ENCODE measurements around the gene SLC6A17. TPM values are rescaled to one million over a fixed set of nuclear protein-coding genes. Genes with fewer than 3 reads are reported as not detected.

Gene SLC6A17
- total RNA-seq, 1 donor from 2014 or later: 1.7 TPM

DNA sequence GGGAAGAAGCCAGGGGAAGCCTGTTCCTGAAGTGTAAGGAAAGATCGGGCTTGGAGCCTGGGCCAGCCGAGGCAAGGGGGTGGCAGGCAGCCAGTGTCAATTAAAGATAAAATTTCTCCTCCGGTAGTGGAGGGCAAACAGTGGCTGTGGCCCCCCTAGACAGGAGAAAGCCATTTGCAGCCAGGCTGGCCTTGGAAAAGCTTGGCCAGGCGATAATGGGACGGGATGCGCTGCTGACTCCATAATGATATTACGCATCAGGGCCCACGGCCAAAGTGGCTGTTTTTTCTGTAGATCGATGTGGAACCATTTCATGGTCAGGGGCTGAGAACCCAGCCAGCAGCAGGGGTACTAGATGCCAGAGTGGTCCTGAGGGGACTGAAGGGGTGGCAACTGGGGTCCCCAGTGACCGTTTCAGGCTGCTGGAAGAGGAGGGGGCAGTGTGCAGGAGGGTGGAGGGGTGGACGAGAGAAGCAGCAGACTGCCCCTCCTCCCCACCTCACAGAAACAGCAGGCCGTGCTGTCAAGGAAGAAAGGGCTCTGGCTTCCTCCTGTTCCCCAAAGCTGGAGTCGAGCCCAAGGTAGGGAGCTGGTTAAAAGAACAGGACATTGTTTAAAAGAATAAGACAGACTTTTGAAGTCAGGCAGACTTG, 85.0 kb downstream of the SLC6A17 start:
- no peak for DNase-seq (ENCODE audit: extremely low spot score in 2 of 2)

DNA sequence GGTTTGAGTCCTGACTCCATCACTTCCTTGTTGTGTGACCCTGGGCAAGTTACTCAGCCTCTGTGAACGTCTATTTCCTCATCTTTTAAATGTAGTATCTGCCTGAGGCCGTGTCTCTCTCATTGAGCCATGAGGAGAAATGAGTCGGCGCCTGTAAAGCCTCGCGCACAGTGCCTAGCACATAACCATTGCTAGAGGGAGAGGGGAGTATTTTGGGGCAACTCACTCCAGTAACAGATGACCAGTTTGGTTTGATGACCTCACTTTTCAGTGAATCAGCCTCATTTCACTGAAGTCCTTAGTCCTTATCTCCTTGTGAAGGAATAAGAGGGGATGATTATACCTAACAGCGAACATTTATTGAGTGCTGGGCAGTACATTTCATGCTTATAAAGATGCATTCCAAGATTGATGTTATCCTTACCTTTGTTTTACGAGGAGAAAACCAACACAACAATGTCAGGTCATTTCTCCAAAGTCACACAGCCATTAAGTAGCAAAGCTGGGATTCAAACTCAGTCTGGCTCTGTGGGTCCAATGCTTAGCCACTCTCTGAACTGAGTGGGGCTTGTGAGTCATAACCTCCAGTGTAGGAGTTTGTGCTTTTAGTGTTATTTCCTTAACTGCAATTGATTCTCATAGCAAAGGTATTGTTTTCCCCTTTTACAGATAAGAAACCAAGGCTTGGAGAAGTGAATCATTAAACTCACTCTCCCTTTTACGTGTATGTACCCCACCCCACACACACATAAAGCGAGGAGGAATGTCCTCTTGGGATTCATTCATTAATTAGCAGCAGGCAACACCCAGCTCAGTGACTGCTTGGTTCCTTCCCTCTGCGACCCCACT, 85.8 kb downstream of the SLC6A17 start:
- intact Hi-C loops (cut with DNase I): no loop called here
- H3K27ac ChIP-seq: peak overlapping the region; percentile 46
- H3K9me3 ChIP-seq: no peaks in the 10 kb centered on the region
- DNase-seq (ENCODE audit: extremely low spot score in 2 of 2): no peak
- peaks cover 13% of the 10 kb centered on the region for H3K4me1 ChIP-seq
- H3K36me3 ChIP-seq: peaks cover 0 to 12% of the 10 kb centered on the region in 2 donors
- H3K27me3 ChIP-seq: no peaks in the 10 kb centered on the region
- H3K4me3 ChIP-seq: no peak overlapping the region
- no peak for TF ChIP-seq POLR2A (IDR thresholded peaks at IDR 0.05)
- no peak for TF ChIP-seq POLR2AphosphoS5 (IDR thresholded peaks at IDR 0.05; ENCODE audit: insufficient read depth in 1 of 2, low read depth in 1 of 2)
- TF ChIP-seq, protein P1, sequence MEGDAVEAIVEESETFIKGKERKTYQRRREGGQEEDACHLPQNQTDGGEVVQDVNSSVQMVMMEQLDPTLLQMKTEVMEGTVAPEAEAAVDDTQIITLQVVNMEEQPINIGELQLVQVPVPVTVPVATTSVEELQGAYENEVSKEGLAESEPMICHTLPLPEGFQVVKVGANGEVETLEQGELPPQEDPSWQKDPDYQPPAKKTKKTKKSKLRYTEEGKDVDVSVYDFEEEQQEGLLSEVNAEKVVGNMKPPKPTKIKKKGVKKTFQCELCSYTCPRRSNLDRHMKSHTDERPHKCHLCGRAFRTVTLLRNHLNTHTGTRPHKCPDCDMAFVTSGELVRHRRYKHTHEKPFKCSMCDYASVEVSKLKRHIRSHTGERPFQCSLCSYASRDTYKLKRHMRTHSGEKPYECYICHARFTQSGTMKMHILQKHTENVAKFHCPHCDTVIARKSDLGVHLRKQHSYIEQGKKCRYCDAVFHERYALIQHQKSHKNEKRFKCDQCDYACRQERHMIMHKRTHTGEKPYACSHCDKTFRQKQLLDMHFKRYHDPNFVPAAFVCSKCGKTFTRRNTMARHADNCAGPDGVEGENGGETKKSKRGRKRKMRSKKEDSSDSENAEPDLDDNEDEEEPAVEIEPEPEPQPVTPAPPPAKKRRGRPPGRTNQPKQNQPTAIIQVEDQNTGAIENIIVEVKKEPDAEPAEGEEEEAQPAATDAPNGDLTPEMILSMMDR (IDR thresholded peaks at IDR 0.05): no peak

More for the DNA sequence above, 85.0 kb downstream of the SLC6A17 start:
- no peaks in the 10 kb centered on the region for H3K27me3 ChIP-seq
- peaks cover 0 to 12% of the 10 kb centered on the region in 2 donors for H3K36me3 ChIP-seq
- no peak overlapping the region for H3K4me3 ChIP-seq
- peak overlapping the region; percentile 46 for H3K27ac ChIP-seq
- TF ChIP-seq, protein P1 (IDR thresholded peaks at IDR 0.05): no peak
- TF ChIP-seq POLR2AphosphoS5 (IDR thresholded peaks at IDR 0.05; ENCODE audit: insufficient read depth in 1 of 2, low read depth in 1 of 2) (no peak), POLR2A (IDR thresholded peaks at IDR 0.05) (no peak)
- intact Hi-C loops (cut with DNase I): no loop called here
- peaks cover 13% of the 10 kb centered on the region for H3K4me1 ChIP-seq
- H3K9me3 ChIP-seq: no peaks in the 10 kb centered on the region

DNA sequence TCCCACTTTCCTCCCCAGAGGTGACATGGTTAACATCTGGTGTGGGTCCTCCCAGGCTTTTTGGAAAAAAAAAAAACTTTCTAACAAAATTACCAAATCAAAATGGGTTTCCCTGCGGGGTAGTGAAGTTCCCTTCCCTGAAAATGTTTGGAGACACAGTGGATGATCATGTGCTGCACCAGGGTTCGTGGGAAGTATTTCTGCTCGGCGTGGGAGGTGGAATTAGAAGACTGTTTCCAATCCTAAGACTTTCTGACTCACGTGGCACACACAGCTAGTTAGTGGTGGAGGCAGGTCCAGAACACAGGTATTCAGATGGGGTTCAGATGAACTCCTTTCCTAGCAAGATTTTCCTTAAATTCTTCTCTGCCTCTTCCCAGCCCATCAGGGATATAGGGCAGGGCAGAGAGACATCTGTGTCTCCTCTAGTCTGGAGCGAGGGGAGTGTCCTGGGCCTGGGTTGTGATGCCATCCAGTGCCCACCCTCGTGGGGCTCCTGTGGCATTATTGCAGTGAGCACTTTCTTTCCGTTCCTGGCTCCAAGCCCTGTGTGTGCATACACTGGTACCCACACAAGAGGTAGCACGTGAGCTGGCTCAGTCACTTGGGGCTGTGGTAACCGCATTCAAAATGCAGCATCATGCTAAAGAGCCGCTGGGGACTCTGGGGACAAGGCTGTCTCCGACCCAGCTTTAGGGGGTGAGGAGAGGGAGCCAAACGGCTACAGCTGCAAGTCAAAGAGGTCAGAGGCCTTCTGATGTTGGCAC, 87.3 kb downstream of the SLC6A17 start:
- TF ChIP-seq, protein P1 (IDR thresholded peaks at IDR 0.05): no peak
- TF ChIP-seq POLR2AphosphoS5 (IDR thresholded peaks at IDR 0.05; ENCODE audit: insufficient read depth in 1 of 2, low read depth in 1 of 2) (no peak), POLR2A (IDR thresholded peaks at IDR 0.05) (no peak)
- H3K4me3 ChIP-seq: no peak overlapping the region
- H3K36me3 ChIP-seq: peaks cover 0 to 7% of the 10 kb centered on the region in 2 donors
- no peak overlapping the region for H3K27ac ChIP-seq
- intact Hi-C loops (cut with DNase I): no loop called here
- H3K4me1 ChIP-seq: peaks cover 13% of the 10 kb centered on the region
- DNase-seq (ENCODE audit: extremely low spot score in 2 of 2): no peak
- no peaks in the 10 kb centered on the region for H3K27me3 ChIP-seq
- no peaks in the 10 kb centered on the region for H3K9me3 ChIP-seq

GRCh38 chr1:110239441-110240430, 89.4 kb downstream of the SLC6A17 start:
- Histone ChIP-seq H3K27me3 (no peaks in the 10 kb centered on the region), H3K9me3 (no peaks in the 10 kb centered on the region), H3K4me1 (peaks cover 13% of the 10 kb centered on the region), H3K4me3 (no peak overlapping the region), H3K36me3 (no peaks in the 10 kb centered on the region), H3K27ac (no peak overlapping the region)
- TF ChIP-seq POLR2AphosphoS5 (IDR thresholded peaks at IDR 0.05; ENCODE audit: insufficient read depth in 1 of 2, low read depth in 1 of 2): no peak
- no peak for TF ChIP-seq POLR2A (IDR thresholded peaks at IDR 0.05)
- TF ChIP-seq, protein P1 (IDR thresholded peaks at IDR 0.05): no peak
- DNase-seq (ENCODE audit: extremely low spot score in 2 of 2): no peak
- intact Hi-C loops (cut with DNase I): no loop called here
